Endometrial microvascular endothelial cells (primary cell): Measurements from ENCODE around the gene CWC15. TPM values are rescaled to one million over a fixed set of nuclear protein-coding genes. Genes with fewer than 3 reads are reported as not detected.
"Not testable (repeated sequence)": the region's sequence is repeated elsewhere in the genome, so short reads cannot be mapped to it uniquely, and the experiment has no call there.

Experiments used
- in situ Hi-C: cut with HindIII; loops from 2 replicates; pipeline ENCODE4 v1.10.0; 2017; ENCODE audit warnings: low sequenced_read_pairs, low pct_unique_long_range_greater_than_20kb; ENCODE audit errors: inconsistent ontology term
- total RNA-seq: library from RNA; depleted of rRNA; stranded (reverse); fragments of >200 nt; gene quantifications from one replicate; pipeline ENCODE4 v1.2.3, GENCODE V29; 2015; ENCODE audit errors: inconsistent ontology term

Gene CWC15
- 42.7 TPM for total RNA-seq

- in situ Hi-C loops, result no loop called here
Measured at GRCh38 chr11:94973099-94973968, at the start of gene CWC15, which contains the start of gene KDM4D. Gene CWC15, minus strand, starts transcription at chr11:94973556. Its CDS starts 1,371 bp downstream, at chr11:94972185. Gene KDM4D, plus strand, starts transcription at chr11:94973709. Its CDS starts 23,664 bp downstream, at chr11:94997373.

GRCh38 chr11:95021468-95021867 is 48.1 kb upstream of the CWC15 start:
- in situ Hi-C loops, result not testable (repeated sequence)

- in situ Hi-C loops, result no loop called here
Measured at GRCh38 chr11:95016139-95016538, 42.8 kb upstream of the CWC15 start.

- in situ Hi-C loops, result no loop called here
Measured at GRCh38 chr11:95014184-95014821, 40.9 kb upstream of the CWC15 start.

GRCh38 chr11:95011376-95011775 is 38.0 kb upstream of the CWC15 start:
- in situ Hi-C loops, result no loop called here

- in situ Hi-C loops, result no loop called here
Measured at GRCh38 chr11:95005642-95006041, 32.3 kb upstream of the CWC15 start.

- in situ Hi-C loops, result no loop called here
Measured at GRCh38 chr11:95003716-95004115, 30.4 kb upstream of the CWC15 start.

- in situ Hi-C loops, result no loop called here
Measured at GRCh38 chr11:94998285-94998684, 24.9 kb upstream of the CWC15 start.

GRCh38 chr11:94997437-94997836 is 24.1 kb upstream of the CWC15 start:
- in situ Hi-C loops, result no loop called here

GRCh38 chr11:94993400-94993943 is 20.1 kb upstream of the CWC15 start:
- in situ Hi-C loops, result no loop called here

GRCh38 chr11:94988748-94989147 is 15.4 kb upstream of the CWC15 start:
- in situ Hi-C loops, result no loop called here

GRCh38 chr11:94987378-94987777 is 14.0 kb upstream of the CWC15 start:
- in situ Hi-C loops, result no loop called here

- in situ Hi-C loops, result no loop called here
Measured at GRCh38 chr11:94975599-94975998, 2.2 kb upstream of the CWC15 start.

GRCh38 chr11:94974178-94974577 is 822 bp upstream of the CWC15 start:
- in situ Hi-C loops, result no loop called here

- in situ Hi-C loops, result no loop called here
Measured at GRCh38 chr11:94972700-94973098, 657 bp downstream of the CWC15 start.

- in situ Hi-C loops, result loop anchor here (10.0 kb wide), 1 partner anchor 96 kb away; the partner anchor contains the start of gene SRSF8
Measured at GRCh38 chr11:94968334-94968958, 4.9 kb downstream of the CWC15 start.

- in situ Hi-C loops, result loop anchor here (10.0 kb wide), 1 partner anchor 100 kb away; the partner anchor contains the start of gene SRSF8
Measured at GRCh38 chr11:94964934-94965333, 8.4 kb downstream of the CWC15 start.

- in situ Hi-C loops, result loop anchor here (10.0 kb wide), 1 partner anchor 104 kb away; the partner anchor contains the start of gene SRSF8
Measured at GRCh38 chr11:94961255-94961654, 12.1 kb downstream of the CWC15 start.

- in situ Hi-C loops, result loop anchor here (10.0 kb wide), 1 partner anchor 104 kb away; the partner anchor contains the start of gene SRSF8
Measured at GRCh38 chr11:94960488-94960887, 12.9 kb downstream of the CWC15 start.
